Right lobe of liver (tissue), 6 donors: ENCODE results near the gene PDZD2. TPM values are rescaled to one million over a fixed set of nuclear protein-coding genes. Genes with fewer than 3 reads are reported as not detected.

Experiments used
- ATAC-seq, 4 donors: fragments of 200-7000 bp; cut with Tn5 transposase; one replicate each; pipeline ENCODE4 v1.9.1; 2020; ENCODE audit warnings: mild to moderate bottlenecking in 4 of 4, moderate library complexity in 4 of 4
- DNase-seq, 3 donors: peaks; one replicate each; pipeline ENCODE4 v3.0.0-alpha.2; 2020
- H3K27ac ChIP-seq, 3 donors: fragments of 200-600 bp; one replicate each; pipeline ENCODE4 v1.8.0; 2022
- H3K27me3 ChIP-seq, 2 donors: fragments of 200-600 bp; one replicate each; pipeline ENCODE4 v1.8.0; 2022
- H3K36me3 ChIP-seq, 4 donors: fragments of 200-600 bp; sonication (generic) in 1 of 4; one replicate each; pipeline versions ENCODE4 v1.5.1 to v1.8.0; 2017 to 2022; ENCODE audit warnings: control low read depth in 1 of 4
- H3K4me1 ChIP-seq, 4 donors: fragments of 200-600 bp; sonication (generic) in 1 of 4; one replicate each; pipeline versions ENCODE4 v1.5.1 to v1.8.0; 2017 to 2022; ENCODE audit warnings: control low read depth in 1 of 4
- H3K4me3 ChIP-seq, 3 donors: fragments of 200-600 bp; one replicate each; pipeline ENCODE4 v1.8.0; 2022
- H3K9me3 ChIP-seq, 4 donors: fragments of 200-600 bp; sonication (generic) in 1 of 4; one replicate each; pipeline versions ENCODE4 v1.5.1 to v1.8.0; 2017 to 2022; ENCODE audit warnings: control low read depth in 1 of 4
- POLR2A ChIP-seq: fragments of 450-650 bp; IDR thresholded peaks from one replicate; pipeline ENCODE4 v1.6.1; 2017; ENCODE audit warnings: antibody characterized with exemption, mild to moderate bottlenecking
- WGBS: methylation state at CpG from one replicate; pipeline ENCODE4 v1.1.6; 2018; ENCODE audit warnings: low coverage, low lambda C conversion rate; ENCODE audit not compliant: insufficient coverage; ENCODE audit errors: missing lambda C conversion rate; 5-methylcytosine and 5-hydroxymethylcytosine counted together
- intact Hi-C, 2 donors: fragments of 100-400 bp; cut with DNase I; formaldehyde crosslinking; loops; one replicate each; pipeline versions ENCODE4 v1.11.2 to v1.14.1; 2022
- total RNA-seq, 6 experiments: library from RNA; depleted of rRNA in 2 of 6; stranded (reverse); fragments of >200 nt in 2 of 6; fragmentation: NEBNext Ultra II Directional in 3 of 6; extraction: Animal tissue kit (Norgen Biotek cat#: 25700) in 3 of 6; gene quantifications; one replicate each; pipeline versions ENCODE4 v1.1.0 to v1.2.4, GENCODE V29; 2016 to 2023
- TF ChIP-seq, protein P1 (sequence below), 4 donors: fragments of 200-600 bp in 3 of 4; fragments of 450-650 bp in 1 of 4; IDR thresholded peaks; one replicate each; pipeline versions ENCODE4 v1.5.1 to v1.8.0; 2016 to 2022; ENCODE audit warnings: antibody characterized with exemption in 4 of 4, mild to moderate bottlenecking in 2 of 4
- donor health status: DM: no; HTN: yes; CAD: no.
- donor health status: DM: no; HTN: no; CAD: no.
- donor health status: DM: no; HTN: no; CAD: no.
- donor health status: DM: no; HTN: yes; CAD: no.
- donor health status: DM: no; HTN: yes; CAD: no.

The PDZD2 gene
- total RNA-seq, 6 experiments from 2014 or later = 0.43 to 1.9 (median 0.88) TPM

DNA sequence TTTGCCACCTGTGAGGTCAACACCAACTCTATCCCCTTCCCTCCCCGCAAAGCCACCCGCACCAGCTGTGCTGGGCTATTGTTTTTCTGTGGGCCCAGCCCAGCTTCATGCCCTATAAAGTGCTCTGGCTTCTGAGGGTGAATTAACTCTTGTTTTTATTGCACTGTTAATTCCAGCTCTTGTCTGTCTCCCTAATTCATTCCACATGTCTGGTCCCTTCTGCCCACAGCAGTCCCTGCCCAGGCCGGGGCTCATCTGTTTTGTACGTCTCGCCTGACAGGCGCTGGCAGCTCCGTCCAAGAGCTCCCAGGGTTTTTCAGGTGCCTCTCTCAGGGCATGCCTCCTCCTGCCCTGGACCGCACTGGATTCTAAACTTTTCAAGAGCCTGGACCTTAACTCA is 118.9 kb downstream of the PDZD2 start:
- ATAC-seq (peak in 1 of 4 donors; percentile 10), DNase-seq (no peak)
- Histone ChIP-seq H3K36me3 (no peaks in the 10 kb centered on the region), H3K9me3 (no peaks in the 10 kb centered on the region), H3K27me3 (no peaks in the 10 kb centered on the region), H3K4me3 (no peak overlapping the region), H3K27ac (no peak overlapping the region), H3K4me1 (no peaks in the 10 kb centered on the region)
- intact Hi-C loops = no loop called here
- TF ChIP-seq, protein P1, sequence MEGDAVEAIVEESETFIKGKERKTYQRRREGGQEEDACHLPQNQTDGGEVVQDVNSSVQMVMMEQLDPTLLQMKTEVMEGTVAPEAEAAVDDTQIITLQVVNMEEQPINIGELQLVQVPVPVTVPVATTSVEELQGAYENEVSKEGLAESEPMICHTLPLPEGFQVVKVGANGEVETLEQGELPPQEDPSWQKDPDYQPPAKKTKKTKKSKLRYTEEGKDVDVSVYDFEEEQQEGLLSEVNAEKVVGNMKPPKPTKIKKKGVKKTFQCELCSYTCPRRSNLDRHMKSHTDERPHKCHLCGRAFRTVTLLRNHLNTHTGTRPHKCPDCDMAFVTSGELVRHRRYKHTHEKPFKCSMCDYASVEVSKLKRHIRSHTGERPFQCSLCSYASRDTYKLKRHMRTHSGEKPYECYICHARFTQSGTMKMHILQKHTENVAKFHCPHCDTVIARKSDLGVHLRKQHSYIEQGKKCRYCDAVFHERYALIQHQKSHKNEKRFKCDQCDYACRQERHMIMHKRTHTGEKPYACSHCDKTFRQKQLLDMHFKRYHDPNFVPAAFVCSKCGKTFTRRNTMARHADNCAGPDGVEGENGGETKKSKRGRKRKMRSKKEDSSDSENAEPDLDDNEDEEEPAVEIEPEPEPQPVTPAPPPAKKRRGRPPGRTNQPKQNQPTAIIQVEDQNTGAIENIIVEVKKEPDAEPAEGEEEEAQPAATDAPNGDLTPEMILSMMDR (IDR thresholded peaks at IDR 0.05) = no peak
- no peak for TF ChIP-seq POLR2A
- 86% methylated on average over 6 of the region's 8 CpGs for WGBS

DNA sequence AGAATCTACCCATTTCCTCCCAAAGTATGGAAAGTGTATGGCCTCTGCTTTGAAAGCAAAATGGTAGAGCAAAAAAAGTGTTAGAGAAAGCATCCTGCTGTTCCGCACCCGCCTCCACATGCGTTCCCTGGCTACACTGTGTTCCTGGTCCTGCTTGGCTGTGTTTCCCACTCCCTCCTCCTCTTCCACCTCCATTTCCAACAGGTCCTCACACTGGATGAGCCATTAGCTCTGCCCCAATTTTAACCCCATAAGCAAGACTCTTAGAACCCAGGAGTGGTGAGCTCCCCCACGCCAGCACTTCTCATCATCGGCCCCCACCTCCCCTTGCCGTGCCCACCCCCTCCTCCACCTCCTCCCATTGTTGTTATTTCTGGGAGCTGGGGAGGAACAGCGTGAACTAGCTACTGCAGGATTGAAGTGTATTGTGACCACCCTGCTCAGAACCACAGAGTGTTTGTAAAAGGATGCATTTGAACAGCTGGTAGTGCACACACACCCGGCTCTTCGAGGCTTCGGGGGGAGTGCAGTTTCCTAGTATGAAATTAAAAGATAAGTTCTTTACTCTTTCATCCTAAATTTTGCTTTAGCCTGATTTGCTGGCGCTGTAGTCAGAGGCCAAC is 120.0 kb downstream of the PDZD2 start:
- H3K4me3 ChIP-seq = no peak overlapping the region
- no peak overlapping the region for H3K27ac ChIP-seq
- intact Hi-C loops = no loop called here
- WGBS = 52% methylated on average over 11 of the region's 11 CpGs
- no peak for DNase-seq
- H3K9me3 ChIP-seq = no peaks in the 10 kb centered on the region
- no peaks in the 10 kb centered on the region for H3K4me1 ChIP-seq
- TF ChIP-seq, protein P1 (IDR thresholded peaks at IDR 0.05) = no peak
- TF ChIP-seq POLR2A = no peak
- no peaks in the 10 kb centered on the region for H3K27me3 ChIP-seq
- H3K36me3 ChIP-seq = no peaks in the 10 kb centered on the region
- ATAC-seq = no peak

GRCh38 chr5:31759925-31760324 is 121.0 kb downstream of the PDZD2 start:
- Histone ChIP-seq H3K27ac (no peak overlapping the region), H3K36me3 (no peaks in the 10 kb centered on the region), H3K4me1 (no peaks in the 10 kb centered on the region), H3K4me3 (no peak overlapping the region), H3K27me3 (no peaks in the 10 kb centered on the region), H3K9me3 (no peaks in the 10 kb centered on the region)
- intact Hi-C loops = no loop called here
- WGBS = 39% methylated on average over 2 of the region's 2 CpGs
- DNase-seq (no peak), ATAC-seq (no peak)
- TF ChIP-seq, protein P1 (IDR thresholded peaks at IDR 0.05) = no peak
- TF ChIP-seq POLR2A = no peak

- no peak overlapping the region for H3K4me3 ChIP-seq
Measured at GRCh38 chr5:31761877-31762276, 122.9 kb downstream of the PDZD2 start.

More at GRCh38 chr5:31761877-31762276, 122.9 kb downstream of the PDZD2 start:
- TF ChIP-seq, protein P1 (IDR thresholded peaks at IDR 0.05) = no peak
- no peak for TF ChIP-seq POLR2A
- no peak overlapping the region for H3K27ac ChIP-seq
- no peaks in the 10 kb centered on the region for H3K9me3 ChIP-seq
- ATAC-seq (no peak), DNase-seq (no peak)
- no peaks in the 10 kb centered on the region for H3K4me1 ChIP-seq
- H3K36me3 ChIP-seq = no peaks in the 10 kb centered on the region
- intact Hi-C loops = no loop called here
- H3K27me3 ChIP-seq = no peaks in the 10 kb centered on the region
- WGBS = 69% methylated on average over 4 of the region's 5 CpGs
